Dermis blood vessel endothelial cell (primary cell): Measurements from ENCODE around the gene A4GALT. TPM values are rescaled to one million over a fixed set of nuclear protein-coding genes. Genes with fewer than 3 reads are reported as not detected.
"Not testable (repeated sequence)": the region's sequence is repeated elsewhere in the genome, so short reads cannot be mapped to it uniquely, and the experiment has no call there.

Source experiments
- DNase-seq: peaks from one replicate; pipeline ENCODE4 v3.0.0; 2010
- total RNA-seq: library from RNA; depleted of rRNA; stranded (reverse); fragments of >200 nt; gene quantifications from 2 replicates; pipeline ENCODE4 v1.2.3, GENCODE V29; 2014

The A4GALT gene
- total RNA-seq, 1 donor from 2014 or later: 60.2 TPM

DNA sequence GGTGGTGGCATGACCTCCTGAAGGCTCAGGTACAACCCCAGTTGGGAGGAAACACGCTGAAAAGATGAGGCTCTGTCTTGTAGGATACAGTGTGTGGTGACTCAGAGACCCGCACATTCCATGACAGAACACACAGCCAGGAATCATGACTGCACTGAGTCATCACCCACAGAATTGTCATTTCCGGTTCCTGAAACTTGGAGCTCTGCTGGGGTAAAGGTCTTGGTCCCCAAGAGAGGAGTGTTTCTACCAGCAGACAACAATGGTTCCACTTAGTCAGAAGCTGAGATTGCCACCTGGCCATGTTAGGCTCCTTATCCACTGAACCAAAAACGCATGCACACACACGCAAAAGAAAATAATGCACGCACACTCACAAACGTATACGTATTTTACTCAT lies 40.0 kb downstream of the A4GALT start:
- DNase-seq: peak; percentile 98

DNA sequence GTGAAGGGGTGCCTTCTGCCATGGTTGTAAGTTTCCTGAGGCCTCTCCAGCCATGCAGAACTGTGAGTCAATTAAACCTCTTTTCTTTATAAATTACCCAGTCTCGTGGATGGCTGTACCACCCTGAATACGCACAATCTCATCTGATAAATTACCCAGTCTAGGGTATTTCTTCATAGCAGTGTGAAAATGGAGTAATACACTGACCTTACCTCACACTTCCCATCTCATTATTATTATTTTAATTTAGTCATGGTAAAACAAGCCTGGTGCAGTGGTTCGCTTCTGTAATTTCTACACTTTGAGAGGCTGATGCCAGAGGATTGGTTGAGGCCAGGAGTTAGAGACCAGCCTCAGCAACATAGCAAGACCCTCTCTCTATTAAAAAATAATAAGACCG lies 41.0 kb downstream of the A4GALT start:
- no peak for DNase-seq

DNA sequence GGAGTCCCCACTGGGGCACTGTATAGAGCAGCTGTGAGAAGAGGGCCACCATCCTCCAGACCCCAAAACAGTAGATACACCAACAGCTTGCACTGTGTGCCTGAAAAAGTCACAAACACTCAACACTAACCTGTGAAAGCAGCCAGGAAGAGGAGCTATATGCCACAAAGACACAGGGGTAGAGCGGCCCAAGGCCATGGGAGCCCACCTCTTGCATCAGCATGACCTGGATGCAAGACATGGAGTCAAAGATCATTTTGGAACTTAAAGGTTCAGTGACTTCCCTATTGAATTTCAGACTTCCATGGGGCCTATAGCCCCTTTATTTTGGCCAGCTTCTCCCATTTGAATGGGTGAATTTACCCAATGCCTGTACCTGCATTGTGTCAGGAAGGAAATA lies 41.8 kb downstream of the A4GALT start:
- no peak for DNase-seq

DNA sequence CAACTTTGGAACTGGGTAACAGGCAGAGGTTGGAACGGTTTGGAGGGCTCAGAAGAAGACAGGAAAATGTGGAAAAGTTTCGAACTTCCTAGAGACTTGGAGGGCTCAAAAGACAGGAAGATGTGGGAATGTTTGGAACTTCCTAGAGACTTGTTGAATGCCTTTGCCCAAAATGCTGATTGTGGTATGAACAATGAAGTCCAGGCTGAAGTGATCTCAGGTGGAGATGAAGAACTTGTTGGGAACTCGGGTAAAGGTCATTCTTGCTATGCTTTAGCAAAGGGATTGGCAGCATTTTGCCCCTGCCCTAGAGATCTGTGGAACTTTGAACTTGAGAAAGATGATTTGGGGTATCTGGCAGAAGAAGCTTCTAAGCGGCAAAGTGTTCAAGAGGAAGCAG lies 42.7 kb downstream of the A4GALT start:
- DNase-seq: peak; percentile 70

DNA sequence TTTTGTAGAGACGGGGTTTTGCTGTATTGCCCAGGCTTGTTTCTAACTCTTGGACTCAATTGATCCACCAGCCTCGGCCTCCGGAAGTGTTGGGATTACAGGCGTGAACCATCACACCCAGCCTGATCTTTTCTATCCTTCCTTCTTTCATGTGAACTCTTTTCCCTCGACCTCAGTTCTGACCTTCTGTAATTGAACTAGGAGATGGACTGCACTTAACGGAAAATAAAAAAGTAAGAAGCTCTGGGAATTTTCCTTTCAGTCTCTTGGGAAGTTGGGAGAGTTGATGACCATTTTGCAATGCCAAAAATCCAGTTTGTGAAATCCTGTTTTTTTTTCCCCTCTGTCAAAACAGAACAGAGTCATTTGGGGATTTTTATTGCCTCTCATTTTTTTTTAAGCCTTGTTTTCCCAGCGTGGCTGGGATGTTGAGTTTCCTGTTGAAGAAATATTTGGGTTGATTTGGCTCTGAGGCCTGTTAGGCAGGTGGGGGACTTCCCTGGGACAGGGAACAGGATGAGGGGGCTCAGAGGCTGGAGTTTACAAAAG lies 44.5 kb downstream of the A4GALT start:
- peak; percentile 72 for DNase-seq

DNA sequence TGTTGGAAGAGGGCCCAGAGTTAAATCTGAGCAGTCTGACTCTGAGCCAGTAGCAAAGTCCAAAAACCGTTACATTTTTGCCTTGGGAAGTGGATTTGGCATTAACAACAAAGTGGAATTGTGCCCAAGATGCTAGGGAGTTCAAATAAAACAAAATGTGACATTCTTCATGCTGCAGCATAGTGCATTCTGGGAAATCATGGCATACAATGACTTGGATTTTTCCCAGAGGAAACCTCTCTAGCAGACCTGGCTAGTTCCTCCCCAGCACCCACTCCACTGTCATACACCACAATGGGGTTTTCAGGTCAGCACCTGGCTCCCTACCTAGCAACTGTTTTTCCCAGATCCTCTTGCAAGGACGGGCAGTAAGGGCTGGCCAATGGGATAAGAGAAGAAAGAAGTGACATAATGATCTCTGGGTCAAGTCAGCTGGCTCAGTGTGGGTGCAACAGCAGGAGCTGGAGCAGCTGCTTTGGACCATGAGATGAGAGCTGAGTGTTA lies 46.7 kb downstream of the A4GALT start:
- DNase-seq: peak; percentile 69

DNA sequence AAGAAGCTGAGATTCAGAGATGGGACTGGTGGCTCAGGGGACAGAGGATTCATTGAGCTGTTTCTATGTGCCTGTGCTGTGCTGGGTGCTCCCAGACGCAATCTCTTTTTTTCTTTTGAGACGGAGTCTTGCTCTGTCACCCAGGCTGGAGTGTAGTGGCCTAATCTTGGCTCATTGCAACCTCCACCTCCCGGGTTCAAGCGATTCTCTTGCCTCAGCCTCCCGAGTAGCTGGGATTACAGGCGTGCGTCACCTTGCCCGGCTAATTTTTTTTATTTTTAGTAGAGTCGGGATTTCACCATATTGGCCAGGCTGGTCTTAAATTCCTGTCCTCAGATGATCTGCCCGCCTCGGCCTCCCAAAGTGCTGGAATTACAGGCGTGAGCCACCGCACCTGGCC lies 47.6 kb downstream of the A4GALT start:
- DNase-seq: not testable (repeated sequence)

DNA sequence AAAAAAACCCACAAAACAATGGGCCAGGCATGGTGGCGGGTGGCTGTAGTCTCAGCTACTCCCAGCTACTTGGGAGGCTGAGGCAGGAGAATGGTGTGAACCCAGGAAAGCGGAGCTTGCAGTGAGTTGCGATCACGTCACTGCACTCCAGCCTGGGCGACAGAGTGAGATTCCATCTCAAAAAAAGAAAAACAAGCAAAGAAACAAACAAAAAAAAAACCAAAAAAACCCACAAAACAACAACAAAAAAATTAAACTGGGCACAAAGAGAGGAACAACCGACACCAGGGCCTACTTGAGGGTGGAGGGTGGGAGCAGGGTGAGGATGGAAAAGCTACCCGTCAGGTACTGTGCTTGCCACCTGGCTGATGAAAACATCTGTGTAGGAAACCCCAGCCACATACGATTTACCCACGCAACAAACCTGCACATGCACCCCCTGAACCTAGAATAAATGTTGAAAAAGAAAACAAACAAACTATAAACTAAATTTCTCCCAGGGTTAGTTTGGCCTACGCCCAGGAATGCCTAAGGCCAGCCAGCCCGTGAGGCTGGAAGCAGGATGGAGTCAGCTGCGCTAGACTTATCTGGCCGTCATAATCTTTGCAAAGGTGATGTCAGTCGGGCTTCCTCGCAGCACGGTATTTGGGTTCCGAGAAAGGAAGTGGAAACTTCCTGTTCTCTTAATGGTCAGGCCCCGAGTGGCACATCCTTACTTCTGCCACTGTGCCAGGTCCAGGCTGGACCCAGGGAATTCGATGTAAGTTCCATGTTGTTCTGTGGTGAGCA lies 49.6 kb downstream of the A4GALT start:
- peak; percentile 83 for DNase-seq

DNA sequence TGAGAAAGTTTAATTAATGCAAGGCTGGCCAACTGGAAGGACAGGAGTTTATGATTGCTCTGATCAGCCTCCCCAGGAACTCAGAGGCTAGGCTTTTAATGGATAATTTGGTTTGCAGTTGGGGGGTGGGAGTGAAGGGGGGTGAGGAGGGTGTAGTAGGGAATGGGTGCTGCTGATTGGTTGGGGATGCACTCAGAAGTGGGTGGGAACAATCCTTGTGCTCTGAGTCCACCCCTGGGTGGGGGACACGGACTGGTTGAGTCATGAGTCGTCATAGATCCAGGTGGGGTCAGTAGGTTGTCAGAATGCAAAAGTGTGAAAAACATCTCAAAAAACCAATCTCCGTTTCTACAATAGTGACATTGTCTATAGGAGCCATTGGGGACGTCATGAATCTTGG lies 50.6 kb downstream of the A4GALT start:
- DNase-seq: no peak

DNA sequence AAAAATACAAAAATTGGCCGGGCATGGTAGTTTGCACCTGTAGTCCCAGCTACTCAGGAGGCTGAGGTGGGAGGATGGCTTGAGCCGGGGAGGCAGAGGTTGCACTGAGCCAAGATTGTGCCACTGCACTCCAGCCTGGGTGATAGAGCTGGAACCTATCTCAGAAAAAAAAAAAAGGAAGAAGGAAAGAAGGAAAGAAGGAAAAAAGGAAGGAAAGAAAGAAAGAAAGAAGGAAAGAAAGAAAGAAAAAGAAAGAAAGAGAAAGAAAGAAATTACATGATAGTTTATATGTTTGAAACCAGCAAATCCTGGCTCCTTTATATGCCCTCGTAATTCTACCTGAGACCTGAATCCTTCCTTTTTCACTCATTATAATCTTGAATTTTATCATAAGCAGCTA lies 54.3 kb downstream of the A4GALT start:
- not testable (repeated sequence) for DNase-seq

DNA sequence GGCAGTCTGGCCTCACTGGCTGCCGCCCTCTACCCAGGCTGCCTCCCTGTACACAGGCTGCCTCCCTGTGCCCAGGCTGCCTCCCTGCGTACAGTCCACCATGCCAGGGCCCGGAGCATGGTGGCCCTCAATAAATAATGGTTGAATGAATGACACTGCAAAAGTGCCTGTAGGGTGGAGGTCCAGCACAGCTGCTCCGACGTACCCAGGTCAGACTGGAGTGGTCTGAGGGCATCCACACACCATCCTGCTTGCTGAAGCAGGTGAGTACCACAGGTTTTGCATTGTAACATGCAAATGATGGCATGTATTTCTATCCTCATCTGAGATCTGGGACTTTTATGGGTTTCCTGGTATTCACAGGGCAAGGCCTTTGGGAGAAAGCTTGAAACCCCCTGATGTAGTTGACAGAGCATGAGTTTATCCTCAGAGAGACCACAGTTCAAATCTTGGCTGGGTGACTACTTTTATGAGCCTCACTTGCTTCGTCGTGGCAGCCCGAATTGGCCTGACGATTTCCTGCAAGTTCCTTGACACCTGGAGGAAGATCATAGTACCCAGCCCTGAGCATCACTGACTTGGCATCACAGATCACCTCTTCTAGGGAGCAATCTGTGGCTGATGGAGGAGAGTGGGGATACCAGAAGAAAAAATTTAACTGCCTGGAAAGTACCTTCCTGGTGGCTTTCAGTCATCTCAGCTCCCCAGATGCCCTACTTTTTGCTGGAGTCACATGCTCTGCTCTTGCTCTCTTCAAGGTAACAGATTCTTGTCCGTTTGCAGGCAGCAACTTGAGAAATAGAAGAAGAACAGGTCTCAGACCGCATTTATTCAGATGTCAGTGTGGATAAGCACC lies 55.5 kb downstream of the A4GALT start:
- DNase-seq: no peak

DNA sequence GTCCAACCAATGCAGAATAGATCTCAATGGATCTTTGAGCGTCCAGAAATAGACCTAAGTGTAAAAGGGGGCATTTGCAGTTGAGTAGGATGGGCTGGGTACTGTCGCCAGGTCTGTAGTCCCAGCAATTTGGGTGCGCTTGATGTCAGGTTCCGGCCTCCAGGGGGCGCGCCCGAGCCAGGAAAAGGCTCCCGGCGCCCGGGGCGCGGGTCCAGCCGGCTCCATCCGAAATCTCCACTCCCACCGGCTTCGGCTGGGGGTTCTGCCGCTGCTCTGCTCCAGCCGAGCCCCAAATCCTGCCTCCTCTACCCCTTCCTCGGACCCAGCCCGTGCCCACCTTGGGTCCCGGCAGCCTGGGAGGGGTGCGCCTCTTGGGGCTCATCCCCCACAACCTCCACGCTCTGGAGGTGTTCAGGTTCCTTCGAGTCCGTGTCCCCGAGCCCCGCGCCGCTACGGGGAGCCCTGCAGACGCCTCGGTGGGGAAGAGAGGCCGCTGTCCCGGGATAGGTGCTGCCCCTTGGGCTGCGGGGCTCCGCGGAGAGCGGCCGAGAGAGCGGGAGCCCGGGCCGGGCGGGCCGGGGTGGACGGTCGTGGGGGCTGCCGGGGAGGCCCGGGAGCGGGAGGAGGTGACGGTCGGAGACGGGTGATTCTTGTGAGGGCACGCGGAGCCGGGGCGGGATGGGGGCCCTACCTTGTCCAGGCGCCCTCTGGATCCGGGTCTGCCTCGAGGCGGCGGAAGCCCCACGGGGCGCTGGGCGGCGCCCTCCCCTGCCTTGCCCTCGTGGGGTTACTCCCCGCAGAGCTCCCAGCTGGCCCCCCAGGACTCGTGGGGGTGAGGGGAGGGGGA lies 58.5 kb downstream of the A4GALT start:
- DNase-seq: peak; percentile 80

DNA sequence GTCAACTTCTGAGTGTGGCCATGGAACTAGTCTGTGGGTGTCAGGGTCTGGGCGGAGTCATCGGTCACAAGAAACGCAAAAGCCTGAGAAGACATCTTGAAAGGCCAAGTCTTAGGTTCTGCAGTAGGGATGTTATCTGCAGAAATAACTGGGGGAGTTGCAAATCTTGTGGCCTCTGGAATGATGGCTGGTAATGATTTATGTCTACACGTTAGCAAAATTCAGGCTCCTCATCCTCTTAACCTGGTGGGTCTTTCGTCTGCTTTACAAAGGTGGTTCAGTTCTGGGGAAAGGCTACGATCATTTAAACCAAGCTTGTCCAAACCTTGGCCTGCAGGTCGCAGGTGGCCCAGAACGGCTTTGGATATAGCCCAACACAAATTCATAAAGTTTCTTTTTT lies 64.1 kb downstream of the A4GALT start:
- no peak for DNase-seq

DNA sequence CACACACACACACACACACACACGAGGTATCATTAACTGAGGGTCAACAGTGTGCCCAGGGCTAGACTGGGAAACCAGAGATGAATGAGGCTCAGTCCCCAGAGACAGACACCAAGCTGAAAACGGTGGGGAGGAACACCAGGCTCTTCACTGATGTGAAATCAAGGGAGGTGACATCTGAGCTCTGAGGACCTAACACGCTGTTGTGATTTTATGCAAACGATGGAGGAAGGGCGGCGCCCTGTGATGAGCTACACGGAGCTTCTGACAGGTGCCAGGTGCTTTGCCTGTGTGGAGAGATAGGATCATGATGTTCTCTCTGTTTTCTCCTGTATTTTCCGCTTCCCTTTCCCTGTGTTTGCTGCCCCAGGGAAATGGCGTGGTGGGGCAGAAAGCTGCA lies 65.0 kb downstream of the A4GALT start:
- no peak for DNase-seq

DNA sequence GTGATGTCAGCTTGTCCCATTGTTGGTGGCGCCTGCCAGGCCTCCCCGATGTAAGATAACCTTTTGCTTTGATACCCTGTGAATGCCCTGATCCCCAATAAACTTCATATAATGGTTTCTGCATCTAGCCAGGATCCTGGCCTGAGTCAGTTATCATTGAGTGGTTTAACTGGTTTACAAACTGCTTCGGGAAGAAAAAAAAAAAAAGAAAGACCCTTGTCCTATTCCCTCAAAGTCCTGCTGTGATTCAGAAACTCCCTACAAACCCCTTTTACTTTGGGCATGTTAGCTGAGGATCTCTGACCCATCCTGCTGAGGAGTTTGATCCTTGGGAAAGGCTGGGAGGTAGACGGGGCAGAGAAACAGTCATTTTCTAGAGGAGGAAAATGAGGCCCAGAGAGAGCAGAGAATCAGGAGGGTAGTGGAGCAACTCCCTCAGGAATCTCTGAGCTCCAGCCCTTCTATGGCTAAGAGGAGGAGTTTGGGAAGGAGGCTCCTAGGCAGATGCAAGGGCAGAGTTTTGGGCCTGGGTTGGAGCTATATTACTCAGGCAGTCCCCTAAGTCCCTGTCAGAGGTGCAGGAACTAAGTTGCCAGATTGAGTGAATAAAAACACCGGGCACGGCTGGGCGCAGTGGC lies 66.1 kb downstream of the A4GALT start:
- DNase-seq: no peak

DNA sequence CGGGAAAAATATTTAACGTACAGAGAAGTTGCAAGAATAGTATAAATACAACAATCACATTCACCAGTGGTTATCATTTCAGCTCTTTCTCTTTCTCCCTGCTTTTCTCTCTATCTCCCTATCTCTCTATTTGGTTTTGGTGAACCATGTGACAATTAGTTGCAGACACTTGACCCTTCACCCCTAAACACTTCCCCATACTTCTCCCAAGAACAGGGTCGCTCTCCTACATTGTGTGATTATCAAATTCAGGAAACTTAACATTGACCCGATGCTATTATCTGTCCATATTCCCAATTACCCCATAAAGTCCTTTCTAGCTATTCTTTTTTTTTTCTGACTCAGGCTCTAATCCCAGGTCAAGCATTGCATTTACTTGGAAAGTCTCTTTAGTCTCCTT lies 66.7 kb downstream of the A4GALT start:
- DNase-seq: no peak

DNA sequence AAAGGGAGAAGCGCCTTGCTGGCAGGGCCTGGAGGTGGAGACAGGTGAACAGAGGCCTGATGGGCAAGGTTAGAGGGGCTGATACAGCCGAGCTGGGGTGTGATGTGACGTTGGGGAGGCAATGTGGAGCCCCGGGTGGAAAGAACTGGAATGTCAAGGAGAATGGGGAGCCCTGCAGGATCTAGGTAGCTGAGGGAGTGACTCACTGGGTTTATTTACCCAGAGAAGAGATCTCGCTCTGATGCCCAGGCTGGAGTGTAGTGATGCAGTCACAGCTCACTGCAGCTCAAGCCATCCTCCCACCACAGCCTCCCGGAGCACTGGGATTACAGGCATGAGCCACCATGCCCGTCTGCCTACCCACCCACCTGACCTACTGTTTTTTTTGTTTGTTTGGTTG lies 69.5 kb downstream of the A4GALT start:
- DNase-seq: no peak

DNA sequence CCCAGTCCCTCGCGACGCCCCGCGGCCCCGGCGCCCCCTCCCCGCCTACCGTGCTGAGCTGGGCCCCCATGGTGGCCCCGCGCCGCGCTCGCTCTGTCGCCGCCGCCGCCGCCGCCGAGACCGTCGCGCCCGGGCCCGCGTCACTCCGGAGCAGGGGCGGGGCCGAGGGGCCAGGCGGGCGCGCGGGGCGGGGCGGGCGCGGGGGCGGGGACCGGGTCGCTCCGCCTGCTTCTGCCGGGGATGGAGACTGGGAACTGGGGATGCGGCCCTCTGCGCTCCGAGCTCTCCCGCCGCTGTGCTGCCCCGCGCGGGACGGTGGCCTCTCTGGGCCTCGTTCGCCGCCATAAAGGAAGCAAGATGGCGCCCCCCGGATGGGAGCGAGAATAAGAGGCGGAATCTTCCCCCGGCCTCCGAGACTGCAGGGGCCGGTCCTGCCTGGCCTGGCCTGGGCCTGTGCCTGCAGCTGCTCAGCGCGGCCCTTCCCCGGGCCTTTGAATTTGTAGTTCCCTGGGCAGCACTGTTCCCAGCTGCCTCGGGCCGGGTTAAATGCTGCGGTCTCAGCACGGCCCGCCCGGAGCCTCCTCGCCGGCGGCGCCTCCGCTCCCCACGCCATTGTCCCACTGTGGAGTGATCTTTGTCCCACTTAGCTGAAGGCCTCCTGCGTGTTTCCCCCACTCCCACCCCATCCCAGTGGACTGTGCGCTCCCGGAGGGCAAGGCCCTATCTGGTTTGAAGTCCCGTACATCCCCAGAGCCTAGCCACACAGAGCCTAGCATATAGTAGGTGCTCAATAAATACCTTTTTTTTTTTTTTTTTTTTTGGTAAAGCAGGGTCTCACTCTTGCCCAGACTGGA lies 71.2 kb downstream of the A4GALT start, which contains the start of gene CYB5R3:
TSS of gene CYB5R3 (minus strand) at position 147 of the 854 bp plus-strand sequence. CDS start at position 70, 77 bp downstream.
- DNase-seq: peak; percentile 85

DNA sequence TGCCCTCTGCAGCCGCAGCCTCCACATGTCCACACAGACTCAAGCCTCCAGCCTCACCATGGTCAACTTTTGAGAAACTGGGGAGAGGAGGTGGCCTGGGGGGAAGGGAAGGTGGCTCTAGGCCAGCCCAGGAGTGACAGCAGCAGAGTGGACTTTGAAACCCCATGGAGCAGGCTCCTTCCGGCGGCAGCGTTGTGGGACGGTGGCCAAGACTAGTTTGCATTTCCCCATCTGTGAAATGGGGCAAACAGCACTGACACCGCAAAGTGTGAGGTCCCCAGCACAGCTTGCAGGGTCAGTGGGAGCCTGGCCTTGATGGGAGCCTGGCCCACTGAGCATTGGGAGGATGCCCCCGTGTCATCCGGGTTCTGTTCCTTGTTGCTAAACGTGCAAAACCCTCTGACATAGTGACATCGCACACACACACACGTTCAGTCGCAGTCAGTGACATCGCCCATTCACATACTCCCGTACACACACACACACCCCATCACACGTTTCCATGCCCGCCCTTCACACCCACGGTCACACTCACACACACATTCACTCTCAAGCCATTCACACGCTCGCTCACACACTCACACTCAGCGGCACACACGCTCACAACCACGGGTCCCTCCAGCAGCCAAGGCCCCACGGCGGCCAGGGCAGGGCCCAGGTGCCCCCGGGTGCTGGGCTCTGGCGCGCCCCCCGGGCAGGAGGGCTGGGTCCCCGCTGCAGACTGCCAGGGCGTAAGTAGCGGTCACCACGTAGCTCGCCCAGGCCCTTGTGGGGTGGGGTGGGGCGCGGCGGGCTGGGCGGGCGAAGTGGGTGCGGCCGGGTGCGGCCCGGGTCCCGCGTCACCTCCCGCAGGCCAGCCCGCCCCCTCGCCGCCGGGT lies 72.1 kb downstream of the A4GALT start:
- DNase-seq: peak; percentile 53

DNA sequence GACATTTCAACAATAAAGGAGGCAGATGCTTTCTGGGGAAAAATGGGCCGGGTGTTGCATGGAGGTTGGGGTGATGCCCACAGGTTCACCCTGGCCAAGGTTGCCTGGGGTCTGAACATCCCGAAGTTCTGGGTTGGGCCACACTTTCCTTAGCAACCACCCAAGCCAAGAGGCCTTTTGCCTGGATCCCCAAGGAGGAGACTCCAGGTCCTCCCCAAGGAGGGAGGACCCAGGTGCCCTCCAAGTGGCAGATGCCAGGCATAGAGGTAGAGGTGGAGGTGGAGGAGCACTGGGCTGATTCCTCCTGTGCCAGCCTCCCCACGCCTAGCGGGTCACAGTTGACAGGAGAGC lies 72.7 kb downstream of the A4GALT start:
- DNase-seq: no peak
